HG03469 (cell line): ENCODE data around the gene NOX5.

ENCODE experiments used
- ATAC-seq: cut with Tn5 transposase; IDR thresholded peaks from one replicate; pipeline ENCODE4 v1.9.1; 2021; ENCODE audit warnings: mild to moderate bottlenecking, moderate library complexity, moderate number of reproducible peaks; ENCODE audit not compliant: unreplicated experiment

Gene NOX5

GRCh38 chr15:69080295-69081248 is 66.1 kb downstream of the NOX5 start:
- ATAC-seq: no peak

- no peak for ATAC-seq
These were observed 67.0 kb downstream of the NOX5 start for GRCh38 chr15:69081310-69082004.

GRCh38 chr15:69082021-69082502 is 67.6 kb downstream of the NOX5 start:
- ATAC-seq: no peak

- ATAC-seq: no peak
These were observed 68.1 kb downstream of the NOX5 start for GRCh38 chr15:69082554-69082953.

GRCh38 chr15:69084404-69085030 is 70.0 kb downstream of the NOX5 start:
- no peak for ATAC-seq

GRCh38 chr15:69085325-69086081 is 71.0 kb downstream of the NOX5 start:
- ATAC-seq: no peak

GRCh38 chr15:69086427-69087204 is 72.1 kb downstream of the NOX5 start:
- ATAC-seq: no peak

GRCh38 chr15:69087366-69087976 is 73.0 kb downstream of the NOX5 start:
- no peak for ATAC-seq

- no peak for ATAC-seq
These were observed 73.9 kb downstream of the NOX5 start for GRCh38 chr15:69088300-69088965.

- no peak for ATAC-seq
These were observed 74.8 kb downstream of the NOX5 start for GRCh38 chr15:69089258-69089657.

- no peak for ATAC-seq
These were observed 75.9 kb downstream of the NOX5 start for GRCh38 chr15:69090197-69090948.

- no peak for ATAC-seq
These were observed 77.2 kb downstream of the NOX5 start for GRCh38 chr15:69091654-69092053.

- no peak for ATAC-seq
These were observed 77.7 kb downstream of the NOX5 start for GRCh38 chr15:69092159-69092558.

GRCh38 chr15:69093127-69093526 is 78.6 kb downstream of the NOX5 start:
- ATAC-seq: no peak

- no peak for ATAC-seq
These were observed 79.1 kb downstream of the NOX5 start for GRCh38 chr15:69093614-69094013.

GRCh38 chr15:69094124-69094921 is 79.8 kb downstream of the NOX5 start:
- no peak for ATAC-seq

- ATAC-seq: no peak
These were observed 80.8 kb downstream of the NOX5 start for GRCh38 chr15:69095274-69095673.
